ENCODE data around the gene DMD. TPM values are rescaled to one million over a fixed set of nuclear protein-coding genes. Genes with fewer than 3 reads are reported as not detected.

Gene DMD
- polyA plus RNA-seq, 3 donors, result 0.23 TPM; not detected in 2

- Mint-ChIP-seq H3K9me3 (peaks cover 0 to 3% (median 0%) of the 10 kb centered on the region in 7 donors), H3K27ac (no peak overlapping the region), H3K36me3 (no peaks in the 10 kb centered on the region), H3K27me3 (ENCODE audit: low read depth in 3 of 3) (peaks cover 0 to 2% (median 0%) of the 10 kb centered on the region in 3 donors), H3K4me3 (no peak overlapping the region), H3K4me1 (no peaks in the 10 kb centered on the region)
- Histone ChIP-seq H2AFZ (ENCODE audit: insufficient read depth, low read depth, low read length, poor library complexity, severe bottlenecking) (no peak overlapping the region), H3K27ac (ENCODE audit: low read depth in 1 of 2, low read length in 2 of 2) (no peak overlapping the region), H3K4me3 (replicated peaks in 1 of 3; ENCODE audit: low read depth in 2 of 3, low read length in 3 of 3) (no peak overlapping the region), H3K9ac (ENCODE audit: insufficient read depth, low read length, poor library complexity, severe bottlenecking) (no peak overlapping the region), H3K9me3 (replicated peaks in 1 of 2; ENCODE audit: control insufficient read depth in 1 of 2, insufficient read depth in 1 of 2, low read length in 2 of 2) (no peaks in the 10 kb centered on the region), H3K79me2 (ENCODE audit: insufficient read depth, low read length) (no peaks in the 10 kb centered on the region), H3K4me1 (ENCODE audit: control insufficient read depth in 1 of 2, insufficient read depth in 2 of 2, low read length in 2 of 2) (no peaks in the 10 kb centered on the region), H3K27me3 (ENCODE audit: control insufficient read depth in 2 of 2, insufficient read depth in 2 of 2, low read length in 2 of 2) (no peaks in the 10 kb centered on the region), H4K20me1 (ENCODE audit: insufficient read depth, low read length) (no peaks in the 10 kb centered on the region), H3K36me3 (replicated peaks in 1 of 2; ENCODE audit: control insufficient read depth in 1 of 2, insufficient read depth in 2 of 2, low read length in 2 of 2) (no peaks in the 10 kb centered on the region), H3K4me2 (replicated peaks; ENCODE audit: extremely low read depth, low read length, poor library complexity, severe bottlenecking) (no peak overlapping the region)
- intact Hi-C loops (cut with micrococcal nuclease), result no loop called here
- no peak for DNase-seq
- WGBS (ENCODE audit: insufficient coverage), result no CpG with 5 or more reads among the region's 2 CpGs
- TF ChIP-seq, protein P1, sequence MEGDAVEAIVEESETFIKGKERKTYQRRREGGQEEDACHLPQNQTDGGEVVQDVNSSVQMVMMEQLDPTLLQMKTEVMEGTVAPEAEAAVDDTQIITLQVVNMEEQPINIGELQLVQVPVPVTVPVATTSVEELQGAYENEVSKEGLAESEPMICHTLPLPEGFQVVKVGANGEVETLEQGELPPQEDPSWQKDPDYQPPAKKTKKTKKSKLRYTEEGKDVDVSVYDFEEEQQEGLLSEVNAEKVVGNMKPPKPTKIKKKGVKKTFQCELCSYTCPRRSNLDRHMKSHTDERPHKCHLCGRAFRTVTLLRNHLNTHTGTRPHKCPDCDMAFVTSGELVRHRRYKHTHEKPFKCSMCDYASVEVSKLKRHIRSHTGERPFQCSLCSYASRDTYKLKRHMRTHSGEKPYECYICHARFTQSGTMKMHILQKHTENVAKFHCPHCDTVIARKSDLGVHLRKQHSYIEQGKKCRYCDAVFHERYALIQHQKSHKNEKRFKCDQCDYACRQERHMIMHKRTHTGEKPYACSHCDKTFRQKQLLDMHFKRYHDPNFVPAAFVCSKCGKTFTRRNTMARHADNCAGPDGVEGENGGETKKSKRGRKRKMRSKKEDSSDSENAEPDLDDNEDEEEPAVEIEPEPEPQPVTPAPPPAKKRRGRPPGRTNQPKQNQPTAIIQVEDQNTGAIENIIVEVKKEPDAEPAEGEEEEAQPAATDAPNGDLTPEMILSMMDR (IDR thresholded peaks at IDR 0.05), result no peak
Measured at GRCh38 chrX:31711166-31711565, 1500.2 kb downstream of the DMD start.

GRCh38 chrX:31708116-31708515 is 1503.2 kb downstream of the DMD start:
- no peak overlapping the region for H3K27ac Mint-ChIP-seq

More at GRCh38 chrX:31708116-31708515, 1503.2 kb downstream of the DMD start:
- Mint-ChIP-seq H3K36me3 (no peaks in the 10 kb centered on the region), H3K4me3 (no peak overlapping the region), H3K4me1 (no peaks in the 10 kb centered on the region), H3K27me3 (ENCODE audit: low read depth in 3 of 3) (peaks cover 0 to under 1% (median 0%) of the 10 kb centered on the region in 3 donors), H3K9me3 (no peaks in the 10 kb centered on the region)
- Histone ChIP-seq H3K9me3 (replicated peaks in 1 of 2; ENCODE audit: control insufficient read depth in 1 of 2, insufficient read depth in 1 of 2, low read length in 2 of 2) (no peaks in the 10 kb centered on the region), H3K79me2 (ENCODE audit: insufficient read depth, low read length) (no peaks in the 10 kb centered on the region), H2AFZ (ENCODE audit: insufficient read depth, low read depth, low read length, poor library complexity, severe bottlenecking) (no peak overlapping the region), H3K4me3 (replicated peaks in 1 of 3; ENCODE audit: low read depth in 2 of 3, low read length in 3 of 3) (no peak overlapping the region), H3K9ac (ENCODE audit: insufficient read depth, low read length, poor library complexity, severe bottlenecking) (no peak overlapping the region), H3K4me2 (replicated peaks; ENCODE audit: extremely low read depth, low read length, poor library complexity, severe bottlenecking) (no peak overlapping the region), H3K27me3 (ENCODE audit: control insufficient read depth in 2 of 2, insufficient read depth in 2 of 2, low read length in 2 of 2) (no peaks in the 10 kb centered on the region), H3K36me3 (replicated peaks in 1 of 2; ENCODE audit: control insufficient read depth in 1 of 2, insufficient read depth in 2 of 2, low read length in 2 of 2) (no peaks in the 10 kb centered on the region), H3K27ac (ENCODE audit: low read depth in 1 of 2, low read length in 2 of 2) (no peak overlapping the region), H3K4me1 (ENCODE audit: control insufficient read depth in 1 of 2, insufficient read depth in 2 of 2, low read length in 2 of 2) (no peaks in the 10 kb centered on the region), H4K20me1 (ENCODE audit: insufficient read depth, low read length) (no peaks in the 10 kb centered on the region)
- DNase-seq, result no peak
- TF ChIP-seq, protein P1 (IDR thresholded peaks at IDR 0.05), result no peak
- WGBS (ENCODE audit: insufficient coverage), result no CpG with 5 or more reads among the region's 2 CpGs
- intact Hi-C loops (cut with micrococcal nuclease), result no loop called here

All from CD14-positive monocyte (primary cell).